ENCODE results near the gene SF3B1.

DNA sequence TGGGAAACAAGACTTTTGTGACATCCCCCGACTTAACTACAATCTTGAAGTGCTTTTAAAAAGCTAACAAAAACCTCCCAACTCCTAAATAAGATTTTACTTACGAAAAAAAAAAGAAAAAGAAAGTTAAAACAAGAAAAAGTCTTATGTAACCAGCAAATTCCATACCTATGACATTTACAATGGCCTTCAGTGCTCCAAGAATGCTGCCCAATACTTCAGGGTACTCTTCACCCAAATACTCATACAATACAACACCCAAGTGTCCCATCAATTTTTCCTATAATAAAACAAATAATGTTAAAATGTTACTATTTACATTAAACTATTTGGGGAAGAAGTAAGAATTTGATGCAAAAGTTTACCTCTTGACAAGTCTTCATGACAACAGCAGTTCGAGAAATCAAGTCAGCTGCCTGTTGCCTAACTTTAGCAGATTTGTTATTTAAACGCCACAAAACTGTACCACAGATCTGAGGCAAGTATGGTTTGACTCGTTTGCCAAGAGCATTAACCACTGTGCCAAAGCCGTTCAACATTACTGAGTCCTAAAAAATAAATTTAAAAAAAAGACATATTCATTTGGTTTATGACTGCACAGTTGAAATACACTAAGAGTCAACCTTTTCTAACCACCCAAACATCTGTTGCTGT lies 34.8 kb downstream of the SF3B1 start:
- TF ChIP-seq EP300 (IDR thresholded peaks at IDR 0.05) (no peak), POLR2A (IDR thresholded peaks at IDR 0.05) (no peak), POLR2AphosphoS5 (IDR thresholded peaks at IDR 0.05) (no peak)
- TF ChIP-seq, protein P1, sequence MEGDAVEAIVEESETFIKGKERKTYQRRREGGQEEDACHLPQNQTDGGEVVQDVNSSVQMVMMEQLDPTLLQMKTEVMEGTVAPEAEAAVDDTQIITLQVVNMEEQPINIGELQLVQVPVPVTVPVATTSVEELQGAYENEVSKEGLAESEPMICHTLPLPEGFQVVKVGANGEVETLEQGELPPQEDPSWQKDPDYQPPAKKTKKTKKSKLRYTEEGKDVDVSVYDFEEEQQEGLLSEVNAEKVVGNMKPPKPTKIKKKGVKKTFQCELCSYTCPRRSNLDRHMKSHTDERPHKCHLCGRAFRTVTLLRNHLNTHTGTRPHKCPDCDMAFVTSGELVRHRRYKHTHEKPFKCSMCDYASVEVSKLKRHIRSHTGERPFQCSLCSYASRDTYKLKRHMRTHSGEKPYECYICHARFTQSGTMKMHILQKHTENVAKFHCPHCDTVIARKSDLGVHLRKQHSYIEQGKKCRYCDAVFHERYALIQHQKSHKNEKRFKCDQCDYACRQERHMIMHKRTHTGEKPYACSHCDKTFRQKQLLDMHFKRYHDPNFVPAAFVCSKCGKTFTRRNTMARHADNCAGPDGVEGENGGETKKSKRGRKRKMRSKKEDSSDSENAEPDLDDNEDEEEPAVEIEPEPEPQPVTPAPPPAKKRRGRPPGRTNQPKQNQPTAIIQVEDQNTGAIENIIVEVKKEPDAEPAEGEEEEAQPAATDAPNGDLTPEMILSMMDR (IDR thresholded peaks at IDR 0.05): no peak

All from gastroesophageal sphincter (tissue), 3 donors.